Endothelial cell of umbilical vein (primary cell): Measurements from ENCODE around the gene TOB2. TPM values are rescaled to one million over a fixed set of nuclear protein-coding genes. Genes with fewer than 3 reads are reported as not detected.

Experiments
- BruUV-seq: library from RNA; stranded (reverse); fragments of 400-500 nt; replicated peaks from 2 replicates; lab custom pipeline; 2021; lab: Mats Ljungman, UMichigan
- CTCF ChIA-PET: fragments of 300-600, 350-600 bp; sonication (Branson Sonifier 250); formaldehyde crosslinking; loops from one replicate; lab custom pipeline; 2021; ENCODE audit warnings: antibody characterized with exemption, inconsistent platforms; lab: Charles Lee
- POLR2A ChIA-PET: fragments of 300-600, 350-600 bp; sonication (Branson Sonifier 250); formaldehyde crosslinking; loops from one replicate; lab custom pipeline; 2021; ENCODE audit warnings: antibody characterized with exemption, inconsistent platforms; lab: Charles Lee
- DNase-seq: peaks from one replicate; pipeline ENCODE4 v3.0.0-alpha.2; 2011; ENCODE audit warnings: low read depth, low spot score
- FAIRE-seq: peaks from 2 replicates; lab custom pipeline; 2011; peaks lifted over from hg19 to GRCh38; lab: Jason Lieb, UNC
- H2AFZ ChIP-seq: 2 replicates; pipeline ENCODE4 v1.6.0; 2012; ENCODE audit warnings: low read depth, low read length, control low read depth, inconsistent platforms
- H3K27ac ChIP-seq: 2 replicates; pipeline ENCODE4 v1.5.1; 2011; ENCODE audit warnings: low read depth, mild to moderate bottlenecking, control low read depth, low read length, moderate library complexity; ENCODE audit not compliant: insufficient read depth
- H3K27me3 ChIP-seq, 2 experiments: 2 replicates each; pipeline versions ENCODE4 v1.6.0 to v1.6.1; 2011; ENCODE audit warnings: low read length in 2 of 2, mixed read lengths in 1 of 2; ENCODE audit not compliant: control insufficient read depth in 2 of 2, insufficient read depth in 2 of 2
- H3K36me3 ChIP-seq, 2 experiments: 2 replicates in 1 of 2; 3 replicates in 1 of 2; pipeline ENCODE4 v1.5.1; 2011; ENCODE audit warnings: low read length in 2 of 2, mild to moderate bottlenecking in 1 of 2, moderate library complexity in 1 of 2; ENCODE audit not compliant: control insufficient read depth in 2 of 2, insufficient read depth in 2 of 2; ENCODE audit errors: extremely low read depth in 1 of 2
- H3K4me1 ChIP-seq: 3 replicates; pipeline ENCODE4 v1.5.1; 2011; ENCODE audit warnings: mild to moderate bottlenecking, low read length; ENCODE audit not compliant: control insufficient read depth, insufficient read depth; ENCODE audit errors: extremely low read depth
- H3K4me2 ChIP-seq: 2 replicates; pipeline ENCODE4 v1.6.1; 2011; ENCODE audit warnings: low read length, control low read depth, mixed read lengths; ENCODE audit not compliant: insufficient read depth
- H3K4me3 ChIP-seq, 3 experiments: fragments of 200-600 bp in 1 of 3; sonication (generic), shearing (Covaris generic) in 1 of 3; replicated peaks in 1 of 3; 2 replicates each; pipeline ENCODE4 v1.5.1; 2011 to 2016; ENCODE audit warnings: control low read depth in 3 of 3, low read length in 3 of 3, mild to moderate bottlenecking in 2 of 3, inconsistent platforms in 1 of 3, low read depth in 1 of 3, moderate library complexity in 1 of 3; ENCODE audit not compliant: insufficient read depth in 1 of 3
- H3K79me2 ChIP-seq: 2 replicates; pipeline ENCODE4 v1.6.0; 2012; ENCODE audit warnings: low read length, inconsistent platforms; ENCODE audit not compliant: control insufficient read depth, insufficient read depth
- H3K9ac ChIP-seq: replicated peaks from 2 replicates; pipeline ENCODE3; 2011; ENCODE audit warnings: low read length, control low read depth; ENCODE audit not compliant: insufficient read depth; ENCODE audit errors: extremely low read depth
- H3K9me1 ChIP-seq: replicated peaks from 3 replicates; pipeline ENCODE4 v1.6.0; 2011; ENCODE audit warnings: mild to moderate bottlenecking, low read length; ENCODE audit not compliant: control insufficient read depth, insufficient read depth; ENCODE audit errors: extremely low read depth
- H3K9me3 ChIP-seq: replicated peaks from 2 replicates; pipeline ENCODE4 v1.5.1; 2012; ENCODE audit warnings: low read length, inconsistent platforms; ENCODE audit not compliant: control insufficient read depth, insufficient read depth
- H4K20me1 ChIP-seq: replicated peaks from 2 replicates; pipeline ENCODE3; 2011; ENCODE audit warnings: mild to moderate bottlenecking, low read length; ENCODE audit not compliant: control insufficient read depth, insufficient read depth; ENCODE audit errors: extremely low read depth
- EZH2 ChIP-seq: IDR thresholded peaks from 2 replicates; pipeline ENCODE4 v1.6.1; 2012; ENCODE audit warnings: borderline replicate concordance, low read depth, mild to moderate bottlenecking, moderate library complexity, low read length, inconsistent platforms; ENCODE audit not compliant: severe bottlenecking
- FOS ChIP-seq: IDR thresholded peaks from 2 replicates; pipeline ENCODE4 v1.6.1; 2011; ENCODE audit warnings: mild to moderate bottlenecking, low read length, moderate library complexity, borderline replicate concordance; ENCODE audit not compliant: insufficient read depth
- GATA2 ChIP-seq: IDR thresholded peaks from 2 replicates; pipeline ENCODE4 v1.7.0; 2011; ENCODE audit warnings: low read depth, mild to moderate bottlenecking, moderate library complexity, mixed read lengths, low read length; ENCODE audit not compliant: insufficient read length, insufficient read depth
- JUN ChIP-seq: IDR thresholded peaks from 2 replicates; pipeline ENCODE4 v1.6.1; 2011; ENCODE audit warnings: borderline replicate concordance, low read depth; ENCODE audit not compliant: insufficient read length, insufficient read depth
- MYC ChIP-seq: IDR thresholded peaks from one replicate; pipeline ENCODE4 v1.6.1; 2011; ENCODE audit warnings: mild to moderate bottlenecking, low read depth, low read length
- POLR2A ChIP-seq: IDR thresholded peaks from 2 replicates; pipeline ENCODE4 v1.6.1; 2012; ENCODE audit warnings: low read depth, mild to moderate bottlenecking, control low read depth, low read length
- POLR2AphosphoS5 ChIP-seq: IDR thresholded peaks from 2 replicates; pipeline ENCODE4 v1.6.1; 2012; ENCODE audit warnings: low read depth, mild to moderate bottlenecking, control low read depth, low read length, moderate library complexity; ENCODE audit not compliant: insufficient read depth
- dilution Hi-C: fragments of 300-500 bp; cut with MboI; formaldehyde crosslinking; loops from one replicate; pipeline ENCODE4 v1.15.0; 2019; ENCODE audit warnings: low sequenced_read_pairs; ENCODE audit not compliant: extremely low pct_ligation_motif_present
- intact Hi-C: fragments of 100-400 bp; cut with micrococcal nuclease; formaldehyde crosslinking; loops from one replicate; pipeline ENCODE4 v1.10.0; 2022
- polyA plus RNA-seq, 4 experiments: library from polyadenylated mRNA; depleted of rRNA in 3 of 4; stranded (reverse) in 3 of 4; unstranded in 1 of 4; fragments of >200 nt; gene quantifications; 2 replicates each; pipeline versions ENCODE4 v1.2.1 to v1.2.3, GENCODE V29; 2011 to 2012; ENCODE audit warnings: missing spikeins in 1 of 4
- total RNA-seq: library from RNA; stranded (reverse); gene quantifications from 2 replicates; pipeline ENCODE4 v1.2.3, GENCODE V29; 2021
- TF ChIP-seq, protein P1 (sequence below), 2 donors: IDR thresholded peaks; 1 replicate in 1 of 2; 2 replicates in 1 of 2; pipeline ENCODE4 v1.5.1; 2011; ENCODE audit warnings: low read length in 2 of 2, mild to moderate bottlenecking in 2 of 2, moderate library complexity in 2 of 2, control low read depth in 1 of 2, inconsistent platforms in 1 of 2, low read depth in 1 of 2; ENCODE audit not compliant: insufficient read depth in 1 of 2; ENCODE audit errors: extremely low read depth in 1 of 2
- TF ChIP-seq, protein P2 (sequence below): IDR thresholded peaks from 2 replicates; pipeline ENCODE4 v1.6.1; 2011; ENCODE audit not compliant: insufficient read depth, insufficient read length

TOB2 gene
- total and polyA plus RNA-seq, 2 donors (not counting 3 experiments of a cell fraction or from before 2014, with no cell fraction given) = 21.7 to 44.7 TPM

DNA sequence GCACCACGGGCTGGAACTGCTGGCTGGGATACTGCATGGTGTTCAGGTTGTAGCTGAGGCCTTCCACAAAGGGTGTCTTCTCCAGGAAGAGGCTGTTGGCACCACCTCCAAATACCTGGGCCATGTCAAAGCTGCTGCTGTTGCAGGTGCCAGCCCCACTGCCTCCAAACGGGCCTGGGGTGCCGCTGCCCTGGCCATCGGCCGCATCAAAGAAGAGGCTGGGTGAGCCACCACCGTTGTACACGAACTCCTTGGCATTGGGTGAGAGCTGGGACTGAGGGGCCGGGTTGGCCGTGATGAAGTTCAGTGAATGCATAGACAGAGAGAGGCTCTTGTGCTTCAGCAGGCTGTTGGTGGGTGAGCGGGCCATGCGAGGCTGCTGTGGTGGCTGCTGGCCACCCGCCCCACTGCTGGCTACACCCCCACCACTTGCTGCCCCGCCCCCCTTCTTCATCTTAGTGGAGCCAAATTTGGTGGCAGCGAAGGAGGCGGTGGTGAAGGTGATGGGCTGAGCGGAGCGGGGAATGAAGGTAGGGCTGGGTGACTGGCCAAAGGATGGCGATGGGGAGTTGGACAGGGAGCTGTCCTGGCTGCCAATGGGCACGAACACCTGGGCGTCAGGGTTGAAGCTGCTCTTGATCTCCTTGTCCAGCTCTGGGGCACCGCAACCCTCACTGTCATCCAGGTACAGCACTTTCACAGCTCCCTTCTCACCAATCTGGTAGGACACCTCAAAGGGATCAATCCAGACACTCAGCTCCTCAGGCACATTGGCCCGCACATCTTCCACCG, 10.1 kb downstream of the TOB2 start:
- Histone ChIP-seq H3K4me3 (no peak overlapping the region), H3K4me1 (no peaks in the 10 kb centered on the region), H4K20me1 (no peaks in the 10 kb centered on the region), H3K27ac (no peak overlapping the region), H3K36me3 (peaks cover 6 to 41% of the 10 kb centered on the region in 2 experiments), H3K79me2 (peaks cover 57% of the 10 kb centered on the region), H3K27me3 (no peaks in the 10 kb centered on the region), H3K4me2 (no peak overlapping the region), H2AFZ (no peak overlapping the region), H3K9ac (no peak overlapping the region), H3K9me1 (no peaks in the 10 kb centered on the region), H3K9me3 (no peaks in the 10 kb centered on the region)
- FAIRE-seq (no peak), DNase-seq (no peak)
- intact Hi-C loops (no loop called here), dilution Hi-C loops (no loop called here)
- CTCF ChIA-PET = no interaction called here
- POLR2A ChIA-PET = interaction anchor here (1.2 kb wide), 1 partner anchor 10 kb away, joined by 4 read pairs; the partner anchor contains the start of gene TOB2
- BruUV-seq = no TSS peak
- no peak for TF ChIP-seq EZH2

DNA sequence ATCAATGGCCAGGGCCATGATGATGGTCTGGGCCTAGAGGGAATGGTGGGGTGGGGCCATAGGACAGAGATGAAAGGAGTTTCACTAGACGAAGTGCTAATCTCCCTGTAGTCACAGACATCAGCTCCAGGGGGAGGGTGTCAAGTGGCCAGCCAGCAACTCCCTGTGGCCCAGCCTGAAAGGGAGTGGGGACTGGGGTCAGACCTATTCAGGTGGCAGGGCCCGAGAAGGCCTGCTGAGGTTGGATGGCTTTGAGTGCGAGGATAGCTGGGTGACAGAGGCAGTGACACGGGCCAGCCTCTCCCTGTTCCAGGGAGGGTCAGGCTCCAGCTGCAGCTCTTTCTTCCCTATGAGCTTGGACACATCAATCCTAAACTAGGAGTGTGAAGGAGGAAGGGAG, 11.0 kb downstream of the TOB2 start:
- Histone ChIP-seq H3K36me3 (peaks cover 6 to 42% of the 10 kb centered on the region in 2 experiments), H4K20me1 (no peaks in the 10 kb centered on the region)
- TF ChIP-seq GATA2 = no peak
- TF ChIP-seq JUN = no peak
- TF ChIP-seq, protein P1, sequence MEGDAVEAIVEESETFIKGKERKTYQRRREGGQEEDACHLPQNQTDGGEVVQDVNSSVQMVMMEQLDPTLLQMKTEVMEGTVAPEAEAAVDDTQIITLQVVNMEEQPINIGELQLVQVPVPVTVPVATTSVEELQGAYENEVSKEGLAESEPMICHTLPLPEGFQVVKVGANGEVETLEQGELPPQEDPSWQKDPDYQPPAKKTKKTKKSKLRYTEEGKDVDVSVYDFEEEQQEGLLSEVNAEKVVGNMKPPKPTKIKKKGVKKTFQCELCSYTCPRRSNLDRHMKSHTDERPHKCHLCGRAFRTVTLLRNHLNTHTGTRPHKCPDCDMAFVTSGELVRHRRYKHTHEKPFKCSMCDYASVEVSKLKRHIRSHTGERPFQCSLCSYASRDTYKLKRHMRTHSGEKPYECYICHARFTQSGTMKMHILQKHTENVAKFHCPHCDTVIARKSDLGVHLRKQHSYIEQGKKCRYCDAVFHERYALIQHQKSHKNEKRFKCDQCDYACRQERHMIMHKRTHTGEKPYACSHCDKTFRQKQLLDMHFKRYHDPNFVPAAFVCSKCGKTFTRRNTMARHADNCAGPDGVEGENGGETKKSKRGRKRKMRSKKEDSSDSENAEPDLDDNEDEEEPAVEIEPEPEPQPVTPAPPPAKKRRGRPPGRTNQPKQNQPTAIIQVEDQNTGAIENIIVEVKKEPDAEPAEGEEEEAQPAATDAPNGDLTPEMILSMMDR (IDR thresholded peaks at IDR 0.05; ENCODE audit: extremely low read depth in 1 of 2, insufficient read depth in 1 of 2, low read depth in 1 of 2, low read length in 2 of 2) = no peak
- TF ChIP-seq MYC = no peak
- TF ChIP-seq EZH2 = no peak
- TF ChIP-seq POLR2AphosphoS5 = no peak
- no peak for TF ChIP-seq POLR2A
- TF ChIP-seq FOS = no peak
- TF ChIP-seq, protein P2, sequence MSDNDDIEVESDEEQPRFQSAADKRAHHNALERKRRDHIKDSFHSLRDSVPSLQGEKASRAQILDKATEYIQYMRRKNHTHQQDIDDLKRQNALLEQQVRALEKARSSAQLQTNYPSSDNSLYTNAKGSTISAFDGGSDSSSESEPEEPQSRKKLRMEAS = no peak

More for the DNA sequence above, 11.0 kb downstream of the TOB2 start:
- ChIA-PET CTCF (no interaction called here), POLR2A (no interaction called here)
- H3K4me2 ChIP-seq = no peak overlapping the region
- no peaks in the 10 kb centered on the region for H3K9me3 ChIP-seq
- DNase-seq (no peak), FAIRE-seq (no peak)
- no peaks in the 10 kb centered on the region for H3K27me3 ChIP-seq
- no peaks in the 10 kb centered on the region for H3K4me1 ChIP-seq
- no peak overlapping the region for H3K27ac ChIP-seq
- H3K9me1 ChIP-seq = no peaks in the 10 kb centered on the region
- dilution Hi-C loops (no loop called here), intact Hi-C loops (no loop called here)
- no peak overlapping the region for H3K9ac ChIP-seq
- no peak overlapping the region for H2AFZ ChIP-seq
- peaks cover 50% of the 10 kb centered on the region for H3K79me2 ChIP-seq
- BruUV-seq = TSS peak; percentile 13
- no peak overlapping the region for H3K4me3 ChIP-seq
